Suppressor macrophage treated with lipopolysaccharide for 1 hour (primary cell): ENCODE measurements around the gene SESTD1.
A peak's percentile ranks its signal among the peaks of the same experiment; 100 is the strongest.
"Not testable (repeated sequence)": the region's sequence is repeated elsewhere in the genome, so short reads cannot be mapped to it uniquely, and the experiment has no call there.

Experiments used
- DNase-seq, 3 donors: peaks; one replicate each; pipeline ENCODE4 v3.0.0-alpha.2; 2020 to 2022

Gene SESTD1

GRCh38 chr2:179266271-179266670, 1.6 kb upstream of the SESTD1 start:
- DNase-seq = no peak

- DNase-seq = peak; percentile 88 to 98 (median 97)
Observed at GRCh38 chr2:179265082-179265510, 464 bp upstream of the SESTD1 start.

GRCh38 chr2:179263446-179264367, 925 bp downstream of the SESTD1 start:
- DNase-seq = peak; percentile 46 to 71 (median 52)

GRCh38 chr2:179263015-179263414, 1.6 kb downstream of the SESTD1 start:
- DNase-seq = peak; percentile 44 to 74 (median 70)

GRCh38 chr2:179262077-179262660, 2.5 kb downstream of the SESTD1 start:
- DNase-seq = no peak

GRCh38 chr2:179261151-179261825, 3.3 kb downstream of the SESTD1 start:
- no peak for DNase-seq

- DNase-seq = no peak
Observed at GRCh38 chr2:179260224-179260623, 4.4 kb downstream of the SESTD1 start.

GRCh38 chr2:179255129-179255528, 9.5 kb downstream of the SESTD1 start:
- DNase-seq = no peak

GRCh38 chr2:179253226-179253625, 11.4 kb downstream of the SESTD1 start:
- no peak for DNase-seq

GRCh38 chr2:179252423-179252822, 12.2 kb downstream of the SESTD1 start:
- no peak for DNase-seq

GRCh38 chr2:179251870-179252269, 12.8 kb downstream of the SESTD1 start:
- peak in 2 of 3 donors; percentile 38 to 40 for DNase-seq

- no peak for DNase-seq
Observed at GRCh38 chr2:179250848-179251504, 13.7 kb downstream of the SESTD1 start.

- peak; percentile 28 to 60 (median 59) for DNase-seq
Observed at GRCh38 chr2:179250095-179250494, 14.5 kb downstream of the SESTD1 start.

GRCh38 chr2:179248024-179248348, 16.6 kb downstream of the SESTD1 start:
- DNase-seq = no peak

GRCh38 chr2:179247318-179248023, 17.2 kb downstream of the SESTD1 start:
- no peak for DNase-seq

GRCh38 chr2:179245843-179246242, 18.8 kb downstream of the SESTD1 start:
- not testable (repeated sequence) for DNase-seq

GRCh38 chr2:179243046-179243445, 21.6 kb downstream of the SESTD1 start:
- DNase-seq = no peak

- no peak for DNase-seq
Observed at GRCh38 chr2:179240481-179241451, 23.9 kb downstream of the SESTD1 start.

- no peak for DNase-seq
Observed at GRCh38 chr2:179239838-179240237, 24.8 kb downstream of the SESTD1 start.

GRCh38 chr2:179239195-179239594, 25.4 kb downstream of the SESTD1 start:
- DNase-seq = no peak

GRCh38 chr2:179238027-179238426, 26.6 kb downstream of the SESTD1 start:
- peak in 1 of 3 donors; percentile 22 for DNase-seq
